H9 (cell line): Measurements from ENCODE around the gene ADIPOR1. TPM values are rescaled to one million over a fixed set of nuclear protein-coding genes. Genes with fewer than 3 reads are reported as not detected.
"Not testable (repeated sequence)": the region's sequence is repeated elsewhere in the genome, so short reads cannot be mapped to it uniquely, and the experiment has no call there.

ENCODE experiments used
- DNase-seq: peaks from one replicate; pipeline ENCODE4 v3.0.0-alpha.2; 2017
- H2AFZ ChIP-seq: one replicate; pipeline ENCODE4 v1.6.1; 2013; ENCODE audit warnings: mild to moderate bottlenecking, low read length, control low read depth, moderate library complexity
- H2AK5ac ChIP-seq: 2 replicates; pipeline ENCODE4 v1.6.1; 2013; ENCODE audit warnings: low read length, control low read depth, mixed read lengths; ENCODE audit not compliant: insufficient read length
- H2BK120ac ChIP-seq: one replicate; pipeline ENCODE4 v1.6.1; 2013; ENCODE audit warnings: low read depth, mild to moderate bottlenecking, low read length, control low read depth, inconsistent platforms; ENCODE audit not compliant: poor library complexity, severe bottlenecking
- H2BK12ac ChIP-seq: 2 replicates; pipeline ENCODE4 v1.6.1; 2013; ENCODE audit warnings: low read length, control low read depth, mixed read lengths, low read depth; ENCODE audit not compliant: insufficient read length
- H2BK15ac ChIP-seq: 2 replicates; pipeline ENCODE4 v1.6.1; 2013; ENCODE audit warnings: low read depth, low read length, control low read depth
- H2BK20ac ChIP-seq: one replicate; pipeline ENCODE4 v1.6.1; 2013; ENCODE audit warnings: low read depth, mild to moderate bottlenecking, low read length, control low read depth, inconsistent platforms; ENCODE audit not compliant: poor library complexity, severe bottlenecking
- H2BK5ac ChIP-seq: 2 replicates; pipeline ENCODE4 v1.6.1; 2013; ENCODE audit warnings: low read length, control low read depth, mixed read lengths; ENCODE audit not compliant: insufficient read length
- H3K14ac ChIP-seq: 2 replicates; pipeline ENCODE4 v1.6.1; 2013; ENCODE audit warnings: low read length, control low read depth; ENCODE audit not compliant: insufficient read depth
- H3K18ac ChIP-seq: 2 replicates; pipeline ENCODE4 v1.6.1; 2013; ENCODE audit warnings: low read depth, mild to moderate bottlenecking, mixed read lengths, low read length, control low read depth; ENCODE audit not compliant: insufficient read length
- H3K23ac ChIP-seq: 2 replicates; pipeline ENCODE4 v1.6.1; 2013; ENCODE audit warnings: low read length, control low read depth, mixed read lengths, low read depth; ENCODE audit not compliant: insufficient read length
- H3K23me2 ChIP-seq: 2 replicates; pipeline ENCODE4 v1.6.1; 2013; ENCODE audit warnings: low read depth, mild to moderate bottlenecking, mixed read lengths, low read length, control low read depth; ENCODE audit not compliant: insufficient read length, poor library complexity, severe bottlenecking
- H3K27ac ChIP-seq: 2 replicates; pipeline ENCODE4 v1.5.1; 2013; ENCODE audit warnings: low read length, control low read depth, mixed read lengths, low read depth; ENCODE audit not compliant: insufficient read length
- H3K27me3 ChIP-seq: 2 replicates; pipeline ENCODE4 v1.6.1; 2013; ENCODE audit warnings: low read length, control low read depth, inconsistent platforms; ENCODE audit not compliant: insufficient read depth
- H3K4ac ChIP-seq: 2 replicates; pipeline ENCODE4 v1.6.1; 2013; ENCODE audit warnings: low read depth, mild to moderate bottlenecking, control low read depth, inconsistent platforms, low read length, moderate library complexity
- H3K4me1 ChIP-seq: 2 replicates; pipeline ENCODE4 v1.6.1; 2013; ENCODE audit warnings: low read length, control low read depth, inconsistent platforms; ENCODE audit not compliant: insufficient read depth
- H3K4me2 ChIP-seq: 2 replicates; pipeline ENCODE4 v1.6.1; 2013; ENCODE audit warnings: low read length, control low read depth, mixed read lengths; ENCODE audit not compliant: insufficient read length, insufficient read depth
- H3K56ac ChIP-seq: 2 replicates; pipeline ENCODE4 v1.6.1; 2013; ENCODE audit warnings: low read depth, mild to moderate bottlenecking, mixed read lengths, low read length, control low read depth; ENCODE audit not compliant: insufficient read length
- H3K79me1 ChIP-seq: 2 replicates; pipeline ENCODE4 v1.6.1; 2013; ENCODE audit warnings: low read depth, mild to moderate bottlenecking, moderate library complexity, low read length, control low read depth, inconsistent platforms; ENCODE audit not compliant: insufficient read depth, poor library complexity, severe bottlenecking
- H3K79me2 ChIP-seq: 2 replicates; pipeline ENCODE4 v1.6.1; 2013; ENCODE audit warnings: low read length, control low read depth, inconsistent platforms; ENCODE audit not compliant: insufficient read depth
- H3K9ac ChIP-seq: 2 replicates; pipeline ENCODE4 v1.6.1; 2013; ENCODE audit warnings: low read length, control low read depth, mixed read lengths; ENCODE audit not compliant: insufficient read length; ENCODE audit errors: extremely low read depth
- H3K9me3 ChIP-seq: one replicate; pipeline ENCODE4 v1.6.1; 2013; ENCODE audit warnings: low read depth, low read length, inconsistent platforms; ENCODE audit not compliant: control insufficient read depth
- H3T11ph ChIP-seq: one replicate; pipeline ENCODE4 v1.6.1; 2013; ENCODE audit warnings: mild to moderate bottlenecking, low read length, control low read depth, inconsistent platforms
- H4K20me1 ChIP-seq: one replicate; pipeline ENCODE4 v1.6.1; 2013; ENCODE audit not compliant: control insufficient read depth, insufficient read length, insufficient read depth
- H4K5ac ChIP-seq: 2 replicates; pipeline ENCODE4 v1.6.1; 2013; ENCODE audit warnings: low read depth, mild to moderate bottlenecking, mixed read lengths, low read length, control low read depth; ENCODE audit not compliant: insufficient read length
- H4K8ac ChIP-seq: replicated peaks from 2 replicates; pipeline ENCODE4 v1.6.1; 2013; ENCODE audit warnings: low read length, control low read depth, mixed read lengths, low read depth; ENCODE audit not compliant: insufficient read length
- H4K91ac ChIP-seq: 2 replicates; pipeline ENCODE4 v1.6.1; 2013; ENCODE audit warnings: low read depth, mild to moderate bottlenecking, moderate library complexity, mixed read lengths, low read length, control low read depth; ENCODE audit not compliant: insufficient read length
- H3K27ac Mint-ChIP-seq, 3 experiments: 2 replicates in 2 of 3; 3 replicates in 1 of 3; pipeline ENCODE4 v1.8.0; 2020 to 2021; ENCODE audit warnings: mixed read lengths in 3 of 3, mild to moderate bottlenecking in 1 of 3, moderate library complexity in 1 of 3
- H3K27me3 Mint-ChIP-seq: 2 replicates; pipeline ENCODE4 v1.8.0; 2021; ENCODE audit warnings: low read depth, mild to moderate bottlenecking, moderate library complexity, mixed read lengths
- H3K36me3 Mint-ChIP-seq, 3 experiments: 2 replicates in 2 of 3; 3 replicates in 1 of 3; pipeline ENCODE4 v1.8.0; 2020 to 2021; ENCODE audit warnings: low read depth in 3 of 3, mixed read lengths in 3 of 3; ENCODE audit not compliant: insufficient read depth in 1 of 3
- H3K4me1 Mint-ChIP-seq, 2 experiments: 2 replicates each; pipeline ENCODE4 v1.8.0; 2020; ENCODE audit warnings: mixed read lengths in 2 of 2
- H3K4me3 Mint-ChIP-seq, 2 experiments: 2 replicates in 1 of 2; 3 replicates in 1 of 2; pipeline ENCODE4 v1.8.0; 2020 to 2021; ENCODE audit warnings: mild to moderate bottlenecking in 2 of 2, mixed read lengths in 2 of 2, moderate library complexity in 1 of 2
- H3K9me3 Mint-ChIP-seq, 2 experiments: 2 replicates in 1 of 2; 3 replicates in 1 of 2; pipeline ENCODE4 v1.8.0; 2020; ENCODE audit warnings: mild to moderate bottlenecking in 2 of 2, mixed read lengths in 2 of 2, moderate library complexity in 1 of 2
- CTCF ChIP-seq: fragments of 200-600 bp; sonication (generic); conservative IDR thresholded peaks from 3 replicates; pipeline ENCODE4 v1.8.0; 2021; ENCODE audit warnings: antibody characterized with exemption, mild to moderate bottlenecking
- WGBS: extraction: QIAGEN DNeasy Blood & Tissue Kit; methylation state at CpG from one replicate; pipeline ENCODE4 v1.1.7; 2013; ENCODE audit warnings: missing lambda C conversion rate, low lambda C conversion rate, mixed read lengths; ENCODE audit not compliant: insufficient read length; ENCODE audit errors: extremely low coverage; 5-methylcytosine and 5-hydroxymethylcytosine counted together
- total RNA-seq: library from RNA; stranded (reverse); gene quantifications from 2 replicates; pipeline ENCODE4 v1.2.1, GENCODE V29; 2021

The ADIPOR1 gene
- total RNA-seq, 1 experiment from 2014 or later: 65.0 TPM

DNA sequence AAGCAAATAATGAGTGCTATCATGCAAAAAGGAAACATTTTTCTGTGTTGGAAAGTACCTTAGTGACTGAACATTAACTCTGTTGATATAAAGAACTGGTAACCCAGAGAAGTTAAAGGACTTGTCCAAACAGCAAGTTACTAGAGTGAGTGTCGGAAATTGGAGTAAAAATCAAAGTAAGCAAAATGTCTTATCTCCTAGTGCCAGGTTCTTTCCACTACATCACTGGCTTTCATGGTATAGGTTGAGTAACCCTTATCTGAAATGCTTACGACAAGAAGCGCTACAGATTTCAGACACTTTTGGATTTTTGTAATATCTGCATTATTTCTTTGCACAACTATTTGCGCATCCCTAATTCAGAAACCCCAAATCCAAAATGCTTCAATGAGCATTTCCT lies 52.8 kb downstream of the ADIPOR1 start:
- no peak overlapping the region for H2BK20ac ChIP-seq
- DNase-seq: no peak
- H3K56ac ChIP-seq: no peak overlapping the region
- peaks cover 3 to 45% (median 27%) of the 10 kb centered on the region in 3 experiments; a peak in 5 of 7 replicates for H3K36me3 Mint-ChIP-seq
- WGBS: no CpG with 5 or more reads among the region's 4 CpGs
- H3K4me1 Mint-ChIP-seq: no peaks in the 10 kb centered on the region
- TF ChIP-seq CTCF: no peak
- no peak overlapping the region for H2BK5ac ChIP-seq
- H3K27ac ChIP-seq: no peak overlapping the region
- no peaks in the 10 kb centered on the region for H3K79me2 ChIP-seq
- no peak overlapping the region for H3K23ac ChIP-seq
- no peak overlapping the region for H2AFZ ChIP-seq
- H3K4me3 Mint-ChIP-seq: no peak overlapping the region
- H2AK5ac ChIP-seq: no peak overlapping the region
- no peaks in the 10 kb centered on the region for H3K9me3 Mint-ChIP-seq
- no peak overlapping the region for H2BK120ac ChIP-seq
- H3K4me2 ChIP-seq: no peak overlapping the region
- no peak overlapping the region for H4K8ac ChIP-seq
- no peak overlapping the region for H3T11ph ChIP-seq
- H3K14ac ChIP-seq: no peak overlapping the region
- H3K79me1 ChIP-seq: no peaks in the 10 kb centered on the region
- H3K27me3 Mint-ChIP-seq: no peaks in the 10 kb centered on the region
- no peaks in the 10 kb centered on the region for H3K9me3 ChIP-seq
- no peak overlapping the region for H3K9ac ChIP-seq
- H4K20me1 ChIP-seq: no peaks in the 10 kb centered on the region
- no peaks in the 10 kb centered on the region for H3K23me2 ChIP-seq
- no peak overlapping the region for H3K4ac ChIP-seq
- H4K91ac ChIP-seq: no peak overlapping the region
- no peak overlapping the region for H2BK15ac ChIP-seq
- no peaks in the 10 kb centered on the region for H3K4me1 ChIP-seq
- H3K27ac Mint-ChIP-seq: no peak overlapping the region
- no peak overlapping the region for H4K5ac ChIP-seq
- H3K18ac ChIP-seq: no peak overlapping the region
- no peak overlapping the region for H2BK12ac ChIP-seq
- H3K27me3 ChIP-seq: no peaks in the 10 kb centered on the region

GRCh38 chr1:202903808-202904207 lies 54.3 kb downstream of the ADIPOR1 start:
- H3K27ac ChIP-seq, H3K4ac ChIP-seq: not testable (repeated sequence)

More at GRCh38 chr1:202903808-202904207, 54.3 kb downstream of the ADIPOR1 start:
- H3K79me2 ChIP-seq, H3K79me1 ChIP-seq, H2AFZ ChIP-seq, H3K4me1 ChIP-seq, H2BK120ac ChIP-seq, H2BK20ac ChIP-seq, H3K4me2 ChIP-seq, H3K9me3 Mint-ChIP-seq, H3K9ac ChIP-seq, H3K18ac ChIP-seq, H3K4me3 Mint-ChIP-seq, H3K27me3 Mint-ChIP-seq, H2AK5ac ChIP-seq, H3K27me3 ChIP-seq, H4K5ac ChIP-seq, H3K9me3 ChIP-seq, H3K56ac ChIP-seq, H2BK15ac ChIP-seq, H2BK12ac ChIP-seq, H4K20me1 ChIP-seq, H4K8ac ChIP-seq, DNase-seq, H2BK5ac ChIP-seq, H3K27ac Mint-ChIP-seq, H3K23me2 ChIP-seq, H3T11ph ChIP-seq, H3K14ac ChIP-seq, H4K91ac ChIP-seq, H3K4me1 Mint-ChIP-seq, H3K23ac ChIP-seq: not testable (repeated sequence)
- no CpG with 5 or more reads among the region's 5 CpGs for WGBS
- H3K36me3 Mint-ChIP-seq: peaks cover 3 to 39% (median 21%) of the 10 kb centered on the region in 3 experiments; a peak in 5 of 7 replicates
